SK-N-SH treated with all-trans-retinoic acid at 6 μM for 48 hours (cell line): ENCODE data around the gene DGKH.

Experiments used
- ATAC-seq: fragments of 200-7000 bp; cut with Tn5 transposase; 3 replicates; pipeline ENCODE4 v1.9.1; 2020; ENCODE audit warnings: mild to moderate bottlenecking, moderate library complexity
- ARNTL ChIP-seq: fragments of 450-650 bp; formaldehyde crosslinking; IDR thresholded peaks from 2 replicates; pipeline ENCODE4 v1.5.0; 2020; ENCODE audit warnings: low read depth, mild to moderate bottlenecking, moderate library complexity, borderline replicate concordance
- BACH2 ChIP-seq: fragments of 250-450 bp; sonication (Bioruptor Pico); IDR thresholded peaks from 2 replicates; pipeline ENCODE4 v1.9.0; 2021; ENCODE audit warnings: mild to moderate bottlenecking, borderline replicate concordance
- CREB5 ChIP-seq: fragments of 250-450 bp; sonication (Bioruptor Pico); IDR thresholded peaks from 2 replicates; pipeline ENCODE4 v1.5.1; 2020; ENCODE audit warnings: low read depth, mild to moderate bottlenecking, moderate library complexity
- CSDC2 ChIP-seq: fragments of 250-450 bp; sonication (Bioruptor Pico); IDR thresholded peaks from 2 replicates; pipeline ENCODE4 v1.5.0; 2020; ENCODE audit warnings: mild to moderate bottlenecking, moderate library complexity
- CSRNP3 ChIP-seq: fragments of 250-450 bp; sonication (Bioruptor Pico); IDR thresholded peaks from 2 replicates; pipeline ENCODE4 v1.5.1; 2021; ENCODE audit warnings: mild to moderate bottlenecking, moderate library complexity
- ESRRG ChIP-seq: fragments of 250-450 bp; sonication (Bioruptor Pico); IDR thresholded peaks from 2 replicates; pipeline ENCODE4 v1.6.1; 2021; ENCODE audit warnings: mild to moderate bottlenecking
- GLIS3 ChIP-seq: fragments of 250-450 bp; sonication (Bioruptor Pico); IDR thresholded peaks from 2 replicates; pipeline ENCODE4 v1.5.0; 2020; ENCODE audit warnings: mild to moderate bottlenecking, moderate library complexity
- ISL1 ChIP-seq: fragments of 250-450 bp; sonication (Bioruptor Pico); IDR thresholded peaks from 2 replicates; pipeline ENCODE4 v2.1.2; 2022; ENCODE audit warnings: mild to moderate bottlenecking, moderate library complexity
- OSR1 ChIP-seq: fragments of 250-450 bp; sonication (Bioruptor Pico); IDR thresholded peaks from 2 replicates; pipeline ENCODE4 v1.8.0; 2022; ENCODE audit warnings: moderate library complexity, mild to moderate bottlenecking, inconsistent platforms
- PATZ1 ChIP-seq: fragments of 250-450 bp; sonication (Bioruptor Pico); IDR thresholded peaks from 2 replicates; pipeline ENCODE4 v1.8.0; 2020; ENCODE audit warnings: mild to moderate bottlenecking, moderate library complexity, borderline replicate concordance
- POU6F1 ChIP-seq: fragments of 250-450 bp; sonication (Bioruptor Pico); IDR thresholded peaks from 2 replicates; pipeline ENCODE4 v1.8.0; 2021; ENCODE audit warnings: low read depth, mild to moderate bottlenecking, moderate library complexity, borderline replicate concordance
- PPARA ChIP-seq: fragments of 250-450 bp; sonication (Bioruptor Pico); IDR thresholded peaks from 2 replicates; pipeline ENCODE4 v1.5.0; 2020; ENCODE audit warnings: mild to moderate bottlenecking, borderline replicate concordance
- RARB ChIP-seq: fragments of 250-450 bp; sonication (Bioruptor Pico); IDR thresholded peaks from 2 replicates; pipeline ENCODE4 v1.8.0; 2021; ENCODE audit warnings: mild to moderate bottlenecking, moderate library complexity
- SNAI2 ChIP-seq: fragments of 250-450 bp; sonication (Bioruptor Pico); IDR thresholded peaks from 2 replicates; pipeline ENCODE4 v1.5.0; 2020; ENCODE audit warnings: mild to moderate bottlenecking, moderate library complexity
- TCF4 ChIP-seq: fragments of 250-450 bp; sonication (Bioruptor Pico); IDR thresholded peaks from 2 replicates; pipeline ENCODE4 v1.8.0; 2021; ENCODE audit warnings: mild to moderate bottlenecking, moderate library complexity, borderline replicate concordance
- TSHZ2 ChIP-seq: fragments of 250-450 bp; sonication (Bioruptor Pico); IDR thresholded peaks from 2 replicates; pipeline ENCODE4 v1.5.0; 2020; ENCODE audit warnings: mild to moderate bottlenecking, moderate library complexity
- ZC3H10 ChIP-seq: fragments of 250-450 bp; sonication (Bioruptor Pico); IDR thresholded peaks from 2 replicates; pipeline ENCODE4 v1.5.1; 2021; ENCODE audit warnings: mild to moderate bottlenecking, moderate library complexity
- ZFP3 ChIP-seq: fragments of 250-450 bp; sonication (Bioruptor Pico); IDR thresholded peaks from 2 replicates; pipeline ENCODE4 v1.5.0; 2020; ENCODE audit warnings: mild to moderate bottlenecking, moderate library complexity
- ZFP30 ChIP-seq: fragments of 450-650 bp; formaldehyde crosslinking; IDR thresholded peaks from 2 replicates; pipeline ENCODE4 v1.5.0; 2022; ENCODE audit warnings: mild to moderate bottlenecking, moderate library complexity
- ZNF565 ChIP-seq: fragments of 450-650 bp; formaldehyde crosslinking; conservative IDR thresholded peaks from 2 replicates; pipeline ENCODE4 v1.5.0; 2020; ENCODE audit warnings: low read depth, mild to moderate bottlenecking, moderate library complexity
- ZNF8 ChIP-seq: fragments of 450-650 bp; formaldehyde crosslinking; IDR thresholded peaks from 2 replicates; pipeline ENCODE4 v1.5.0; 2020; ENCODE audit warnings: mild to moderate bottlenecking, moderate library complexity

Gene DGKH

GRCh38 chr13:42274386-42275097 lies 226.1 kb downstream of the DGKH start:
- no peak for TF ChIP-seq ZC3H10 (CRISPR knock-in tag)
- no peak for TF ChIP-seq PPARA (CRISPR knock-in tag)
- no peak for TF ChIP-seq GLIS3 (CRISPR knock-in tag)
- TF ChIP-seq ARNTL (CRISPR knock-in tag): no peak
- no peak for TF ChIP-seq CSDC2
- TF ChIP-seq PATZ1 (CRISPR knock-in tag): no peak
- no peak for TF ChIP-seq ZNF8 (CRISPR knock-in tag)
- TF ChIP-seq ZFP3 (CRISPR knock-in tag): no peak
- no peak for TF ChIP-seq OSR1
- no peak for ATAC-seq

- TF ChIP-seq PATZ1 (CRISPR knock-in tag): no peak
- no peak for TF ChIP-seq RARB
- no peak for TF ChIP-seq CSRNP3 (CRISPR knock-in tag)
- TF ChIP-seq CSDC2: no peak
- TF ChIP-seq BACH2: no peak
- TF ChIP-seq ISL1 (CRISPR knock-in tag): no peak
- no peak for TF ChIP-seq ARNTL (CRISPR knock-in tag)
- TF ChIP-seq TCF4 (CRISPR knock-in tag): no peak
- no peak for TF ChIP-seq ZNF8 (CRISPR knock-in tag)
- no peak for TF ChIP-seq ZC3H10 (CRISPR knock-in tag)
- ATAC-seq: no peak
These were observed 226.6 kb downstream of the DGKH start for GRCh38 chr13:42275098-42275471.

GRCh38 chr13:42275506-42275905 lies 227.1 kb downstream of the DGKH start:
- TF ChIP-seq BACH2 (no peak), ZNF565 (CRISPR knock-in tag) (no peak), ZNF8 (CRISPR knock-in tag) (no peak), SNAI2 (CRISPR knock-in tag) (no peak), ZFP3 (CRISPR knock-in tag) (no peak)
- no peak for ATAC-seq

GRCh38 chr13:42276683-42277082 lies 228.2 kb downstream of the DGKH start:
- TF ChIP-seq POU6F1 (CRISPR knock-in tag) (no peak), CSDC2 (no peak), PATZ1 (CRISPR knock-in tag) (no peak), TSHZ2 (CRISPR knock-in tag) (no peak), ZFP30 (CRISPR knock-in tag) (no peak), BACH2 (no peak), GLIS3 (CRISPR knock-in tag) (no peak), TCF4 (CRISPR knock-in tag) (no peak), ESRRG (CRISPR knock-in tag) (no peak), ZC3H10 (CRISPR knock-in tag) (no peak), ZFP3 (CRISPR knock-in tag) (no peak), CREB5 (no peak)
- ATAC-seq: no peak
